Fibroblast of lung (primary cell): Measurements from ENCODE around the gene CAMK1G.

Source experiments
- CTCF ChIP-seq, 2 donors: IDR thresholded peaks in 1 of 2; conservative IDR thresholded peaks in 1 of 2; 1 replicate in 1 of 2; 2 replicates in 1 of 2; pipeline ENCODE4 v1.5.1; 2011 to 2012; ENCODE audit warnings: low read length in 2 of 2, control low read depth in 1 of 2, inconsistent platforms in 1 of 2, low read depth in 1 of 2, mild to moderate bottlenecking in 1 of 2
- EZH2 ChIP-seq: IDR thresholded peaks from 2 replicates; pipeline ENCODE4 v1.5.1; 2012; ENCODE audit warnings: low read length, control low read depth, mild to moderate bottlenecking; ENCODE audit errors: missing control alignments

GRCh38 chr1:209595599-209596285 is 12.2 kb downstream of the CAMK1G start:
- no peak for TF ChIP-seq CTCF (conservative IDR thresholded peaks at IDR 0.05 in 1 of 2, IDR thresholded peaks at IDR 0.05 in 1 of 2; ENCODE audit: low read depth in 1 of 2, low read length in 2 of 2)
- TF ChIP-seq EZH2: no peak
